Measurements from ENCODE around the gene ALOX12.

ALOX12 gene

DNA sequence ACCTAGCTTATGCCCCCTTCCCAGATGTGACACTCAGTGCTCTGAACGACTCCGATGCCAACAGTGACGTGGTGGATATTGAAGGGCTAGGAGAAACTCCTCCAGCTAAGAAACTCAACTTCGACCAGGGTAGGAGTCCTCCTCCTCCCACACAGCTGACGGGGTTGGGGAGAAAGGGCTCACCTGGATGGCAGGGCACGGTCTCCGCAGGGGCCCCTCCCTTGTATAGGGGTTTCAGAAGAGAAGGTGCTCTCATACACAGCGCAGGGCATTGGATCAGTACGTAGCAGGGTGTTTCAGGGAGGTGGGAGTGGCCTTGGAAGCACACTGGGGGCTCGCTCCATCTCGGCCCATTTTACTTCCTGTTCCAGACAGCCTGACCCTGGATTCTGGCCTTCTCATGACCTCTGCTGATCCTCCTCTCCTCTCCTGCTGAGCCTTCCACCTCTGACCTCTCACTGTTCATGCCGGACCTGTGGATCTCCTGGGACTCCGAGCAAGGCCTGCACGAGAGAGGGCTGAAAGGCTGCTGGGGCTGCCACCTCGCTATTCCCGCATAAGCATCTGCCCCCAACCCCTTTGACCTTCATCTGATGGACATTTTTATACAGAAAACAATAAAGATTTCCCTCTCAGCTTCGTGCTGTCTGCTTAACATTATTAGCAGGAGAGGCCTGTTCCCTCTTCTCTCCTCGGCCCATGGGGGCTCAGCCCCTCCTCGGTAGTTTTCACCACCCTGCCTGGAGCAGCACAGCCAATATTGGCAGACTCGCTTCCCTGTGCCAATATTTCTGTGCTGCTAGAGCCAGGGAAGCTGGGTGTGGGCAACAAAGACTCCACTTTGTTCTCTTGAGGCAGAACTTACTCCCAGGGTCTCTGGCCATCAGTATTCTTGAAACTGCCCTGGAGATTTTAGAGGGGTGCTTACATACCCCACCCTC, 21.3 kb downstream of the ALOX12 start:
- H3K4me1 ChIP-seq (ENCODE audit: insufficient read depth, poor library complexity, severe bottlenecking), result no peaks in the 10 kb centered on the region
- H3K9me3 ChIP-seq (ENCODE audit: severe bottlenecking), result no peaks in the 10 kb centered on the region
- H3K4me3 ChIP-seq (ENCODE audit: severe bottlenecking), result no peak overlapping the region
- peaks cover 6% of the 10 kb centered on the region; the same call in 1 of the 2 replicates for H3K36me3 ChIP-seq (ENCODE audit: low read depth)
- ATAC-seq (ENCODE audit: low read depth), result no peak
- TF ChIP-seq CTCF (IDR thresholded peaks at IDR 0.05; ENCODE audit: poor library complexity, severe bottlenecking), result no peak
- no peak overlapping the region for H3K27ac ChIP-seq (ENCODE audit: poor library complexity, severe bottlenecking)
- no peaks in the 10 kb centered on the region for H3K27me3 ChIP-seq (ENCODE audit: insufficient read depth, poor library complexity, severe bottlenecking)
- no peak for DNase-seq (ENCODE audit: low spot score)

DNA sequence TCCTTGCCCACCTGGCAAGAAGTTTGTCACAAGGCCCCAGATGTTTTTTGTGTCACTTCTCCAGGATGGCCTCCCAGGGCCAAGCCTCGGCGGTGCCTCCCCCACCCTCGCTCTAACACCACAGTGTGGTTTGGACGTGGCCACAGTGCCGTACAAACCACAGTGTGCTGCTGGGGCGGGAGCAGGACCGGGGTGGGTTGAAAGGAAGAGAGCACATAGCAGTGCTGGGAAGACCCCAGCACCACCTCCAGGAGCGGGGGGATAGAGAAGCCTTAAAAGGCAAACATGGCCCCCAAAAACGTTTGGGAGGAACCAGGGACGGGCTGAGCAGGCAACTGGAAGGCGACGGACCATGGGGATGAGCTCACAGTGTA, 22.0 kb downstream of the ALOX12 start:
- no peak overlapping the region for H3K27ac ChIP-seq (ENCODE audit: poor library complexity, severe bottlenecking)
- no peaks in the 10 kb centered on the region for H3K4me1 ChIP-seq (ENCODE audit: insufficient read depth, poor library complexity, severe bottlenecking)

DNA sequence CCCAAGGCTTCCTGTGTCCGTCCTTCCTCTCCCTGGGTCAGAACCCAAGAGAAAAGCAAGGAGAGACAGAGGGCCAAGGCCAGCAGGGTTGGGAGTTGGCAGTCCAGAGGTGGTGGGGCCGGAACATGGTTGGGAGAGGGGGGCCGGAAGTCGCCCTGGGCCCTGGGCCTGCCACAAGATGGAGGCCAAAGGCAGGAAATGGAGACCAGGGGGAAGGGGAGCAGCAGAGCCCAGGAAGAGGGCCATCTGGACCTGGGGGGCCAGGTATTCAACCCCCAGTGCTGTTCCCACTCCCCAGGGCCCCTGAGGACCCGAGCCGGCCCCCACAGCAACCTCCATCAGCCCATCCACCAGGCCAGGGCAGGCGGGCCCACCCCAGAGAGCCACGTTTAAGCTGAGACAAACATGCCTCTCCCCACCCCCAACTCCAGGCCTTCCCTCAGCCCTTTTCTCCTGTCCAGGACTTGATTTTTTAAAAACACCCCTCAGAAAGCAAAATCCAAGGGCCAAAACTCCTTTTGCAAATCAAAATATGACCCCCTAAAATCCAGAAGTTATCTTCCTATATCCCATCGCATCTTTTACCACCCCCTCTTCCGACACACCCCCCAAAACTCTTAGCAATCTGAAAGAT, 22.6 kb downstream of the ALOX12 start:
- H3K4me1 ChIP-seq (ENCODE audit: insufficient read depth, poor library complexity, severe bottlenecking), result no peaks in the 10 kb centered on the region

More for the DNA sequence above, 22.0 kb downstream of the ALOX12 start:
- H3K4me3 ChIP-seq (ENCODE audit: severe bottlenecking), result no peak overlapping the region
- DNase-seq (ENCODE audit: low spot score), result no peak
- no peaks in the 10 kb centered on the region for H3K27me3 ChIP-seq (ENCODE audit: insufficient read depth, poor library complexity, severe bottlenecking)
- no peak for ATAC-seq (ENCODE audit: low read depth)
- no peak for TF ChIP-seq CTCF (IDR thresholded peaks at IDR 0.05; ENCODE audit: poor library complexity, severe bottlenecking)
- peaks cover 6% of the 10 kb centered on the region; the same call in 1 of the 2 replicates for H3K36me3 ChIP-seq (ENCODE audit: low read depth)
- no peaks in the 10 kb centered on the region for H3K9me3 ChIP-seq (ENCODE audit: severe bottlenecking)

GRCh38 chr17:7019367-7019766, 23.5 kb downstream of the ALOX12 start:
- Histone ChIP-seq H3K9me3 (ENCODE audit: severe bottlenecking) (no peaks in the 10 kb centered on the region), H3K36me3 (ENCODE audit: low read depth) (no peaks in the 10 kb centered on the region), H3K4me3 (ENCODE audit: severe bottlenecking) (no peak overlapping the region), H3K4me1 (ENCODE audit: insufficient read depth, poor library complexity, severe bottlenecking) (no peaks in the 10 kb centered on the region), H3K27me3 (ENCODE audit: insufficient read depth, poor library complexity, severe bottlenecking) (no peaks in the 10 kb centered on the region), H3K27ac (ENCODE audit: poor library complexity, severe bottlenecking) (no peak overlapping the region)
- ATAC-seq (ENCODE audit: low read depth) (no peak), DNase-seq (ENCODE audit: low spot score) (no peak)
- no peak for TF ChIP-seq CTCF (IDR thresholded peaks at IDR 0.05; ENCODE audit: poor library complexity, severe bottlenecking)

More for the DNA sequence above, 22.6 kb downstream of the ALOX12 start:
- no peaks in the 10 kb centered on the region for H3K9me3 ChIP-seq (ENCODE audit: severe bottlenecking)
- H3K27ac ChIP-seq (ENCODE audit: poor library complexity, severe bottlenecking), result no peak overlapping the region
- no peak overlapping the region for H3K4me3 ChIP-seq (ENCODE audit: severe bottlenecking)
- TF ChIP-seq CTCF (IDR thresholded peaks at IDR 0.05; ENCODE audit: poor library complexity, severe bottlenecking), result no peak
- DNase-seq (ENCODE audit: low spot score), result no peak
- H3K27me3 ChIP-seq (ENCODE audit: insufficient read depth, poor library complexity, severe bottlenecking), result no peaks in the 10 kb centered on the region
- H3K36me3 ChIP-seq (ENCODE audit: low read depth), result peaks cover 6% of the 10 kb centered on the region; the same call in 1 of the 2 replicates
- no peak for ATAC-seq (ENCODE audit: low read depth)

All from RWPE2 (cell line).